ENCODE measurements around the gene ALMS1.

DNA sequence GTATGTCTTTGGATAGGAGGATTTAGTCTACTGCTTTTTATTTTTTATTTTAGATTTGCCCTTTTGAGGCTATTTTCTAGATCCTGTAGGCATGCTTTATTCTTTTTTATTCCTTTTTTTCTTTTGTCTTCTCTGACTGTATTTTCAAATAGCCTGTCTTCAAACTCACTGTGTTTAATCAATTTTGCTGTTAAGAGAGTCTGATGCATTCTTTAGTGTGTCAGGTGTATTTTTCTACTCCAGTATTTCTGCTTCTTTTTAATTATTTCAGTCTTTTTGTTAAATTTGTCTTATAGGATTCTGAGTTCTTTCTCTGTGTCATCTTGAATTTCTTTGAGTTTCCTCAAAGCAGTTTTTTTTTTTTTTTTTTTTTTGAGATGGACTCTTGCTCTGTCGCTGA lies 143.1 kb downstream of the ALMS1 start:
- TF ChIP-seq, protein P1, sequence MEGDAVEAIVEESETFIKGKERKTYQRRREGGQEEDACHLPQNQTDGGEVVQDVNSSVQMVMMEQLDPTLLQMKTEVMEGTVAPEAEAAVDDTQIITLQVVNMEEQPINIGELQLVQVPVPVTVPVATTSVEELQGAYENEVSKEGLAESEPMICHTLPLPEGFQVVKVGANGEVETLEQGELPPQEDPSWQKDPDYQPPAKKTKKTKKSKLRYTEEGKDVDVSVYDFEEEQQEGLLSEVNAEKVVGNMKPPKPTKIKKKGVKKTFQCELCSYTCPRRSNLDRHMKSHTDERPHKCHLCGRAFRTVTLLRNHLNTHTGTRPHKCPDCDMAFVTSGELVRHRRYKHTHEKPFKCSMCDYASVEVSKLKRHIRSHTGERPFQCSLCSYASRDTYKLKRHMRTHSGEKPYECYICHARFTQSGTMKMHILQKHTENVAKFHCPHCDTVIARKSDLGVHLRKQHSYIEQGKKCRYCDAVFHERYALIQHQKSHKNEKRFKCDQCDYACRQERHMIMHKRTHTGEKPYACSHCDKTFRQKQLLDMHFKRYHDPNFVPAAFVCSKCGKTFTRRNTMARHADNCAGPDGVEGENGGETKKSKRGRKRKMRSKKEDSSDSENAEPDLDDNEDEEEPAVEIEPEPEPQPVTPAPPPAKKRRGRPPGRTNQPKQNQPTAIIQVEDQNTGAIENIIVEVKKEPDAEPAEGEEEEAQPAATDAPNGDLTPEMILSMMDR (IDR thresholded peaks at IDR 0.05; ENCODE audit: borderline replicate concordance, extremely low read depth, low read length, poor library complexity, severe bottlenecking): no peak
- no peak for TF ChIP-seq EZH2 (IDR thresholded peaks at IDR 0.05; ENCODE audit: borderline replicate concordance, low read depth, low read length, severe bottlenecking)
